Measurements from ENCODE around the gene GABRB2. TPM values are rescaled to one million over a fixed set of nuclear protein-coding genes. Genes with fewer than 3 reads are reported as not detected.

The GABRB2 gene
- total RNA-seq, 4 donors from 2014 or later = 0.75 to 22.4 (median 11.0) TPM

DNA sequence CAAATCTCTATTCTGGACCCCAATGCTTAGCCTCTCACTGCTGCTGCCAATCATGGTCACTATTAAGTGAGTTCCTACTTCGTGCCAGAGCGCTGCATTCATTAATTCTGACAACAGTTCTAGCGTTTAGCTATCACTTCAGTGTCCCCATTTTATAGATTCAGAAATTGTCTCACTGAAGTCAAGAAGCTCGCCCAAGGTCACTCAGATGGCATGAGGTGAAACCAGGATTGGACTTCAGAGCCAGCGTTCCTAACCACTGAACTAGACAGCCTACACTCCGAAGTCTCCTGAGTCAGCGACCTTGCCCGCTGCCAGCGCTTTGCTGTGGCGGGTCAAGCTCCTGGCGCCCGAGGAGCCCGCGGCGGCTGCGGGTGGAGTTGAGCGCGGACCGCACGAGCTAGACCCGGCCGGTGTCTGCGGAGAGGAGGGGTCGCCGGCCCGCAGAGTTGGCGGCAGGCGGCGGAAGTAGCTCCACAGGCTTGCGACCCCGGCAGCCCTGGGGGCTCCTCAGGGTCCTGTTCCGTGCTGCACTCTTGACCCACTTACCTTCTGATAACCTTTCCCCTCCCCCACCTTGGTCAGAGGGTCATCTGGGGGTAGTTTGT, 2.1 kb upstream of the GABRB2 start:
- TF ChIP-seq, protein P1, sequence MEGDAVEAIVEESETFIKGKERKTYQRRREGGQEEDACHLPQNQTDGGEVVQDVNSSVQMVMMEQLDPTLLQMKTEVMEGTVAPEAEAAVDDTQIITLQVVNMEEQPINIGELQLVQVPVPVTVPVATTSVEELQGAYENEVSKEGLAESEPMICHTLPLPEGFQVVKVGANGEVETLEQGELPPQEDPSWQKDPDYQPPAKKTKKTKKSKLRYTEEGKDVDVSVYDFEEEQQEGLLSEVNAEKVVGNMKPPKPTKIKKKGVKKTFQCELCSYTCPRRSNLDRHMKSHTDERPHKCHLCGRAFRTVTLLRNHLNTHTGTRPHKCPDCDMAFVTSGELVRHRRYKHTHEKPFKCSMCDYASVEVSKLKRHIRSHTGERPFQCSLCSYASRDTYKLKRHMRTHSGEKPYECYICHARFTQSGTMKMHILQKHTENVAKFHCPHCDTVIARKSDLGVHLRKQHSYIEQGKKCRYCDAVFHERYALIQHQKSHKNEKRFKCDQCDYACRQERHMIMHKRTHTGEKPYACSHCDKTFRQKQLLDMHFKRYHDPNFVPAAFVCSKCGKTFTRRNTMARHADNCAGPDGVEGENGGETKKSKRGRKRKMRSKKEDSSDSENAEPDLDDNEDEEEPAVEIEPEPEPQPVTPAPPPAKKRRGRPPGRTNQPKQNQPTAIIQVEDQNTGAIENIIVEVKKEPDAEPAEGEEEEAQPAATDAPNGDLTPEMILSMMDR (IDR thresholded peaks at IDR 0.05; ENCODE audit: low read depth) = no peak

DNA sequence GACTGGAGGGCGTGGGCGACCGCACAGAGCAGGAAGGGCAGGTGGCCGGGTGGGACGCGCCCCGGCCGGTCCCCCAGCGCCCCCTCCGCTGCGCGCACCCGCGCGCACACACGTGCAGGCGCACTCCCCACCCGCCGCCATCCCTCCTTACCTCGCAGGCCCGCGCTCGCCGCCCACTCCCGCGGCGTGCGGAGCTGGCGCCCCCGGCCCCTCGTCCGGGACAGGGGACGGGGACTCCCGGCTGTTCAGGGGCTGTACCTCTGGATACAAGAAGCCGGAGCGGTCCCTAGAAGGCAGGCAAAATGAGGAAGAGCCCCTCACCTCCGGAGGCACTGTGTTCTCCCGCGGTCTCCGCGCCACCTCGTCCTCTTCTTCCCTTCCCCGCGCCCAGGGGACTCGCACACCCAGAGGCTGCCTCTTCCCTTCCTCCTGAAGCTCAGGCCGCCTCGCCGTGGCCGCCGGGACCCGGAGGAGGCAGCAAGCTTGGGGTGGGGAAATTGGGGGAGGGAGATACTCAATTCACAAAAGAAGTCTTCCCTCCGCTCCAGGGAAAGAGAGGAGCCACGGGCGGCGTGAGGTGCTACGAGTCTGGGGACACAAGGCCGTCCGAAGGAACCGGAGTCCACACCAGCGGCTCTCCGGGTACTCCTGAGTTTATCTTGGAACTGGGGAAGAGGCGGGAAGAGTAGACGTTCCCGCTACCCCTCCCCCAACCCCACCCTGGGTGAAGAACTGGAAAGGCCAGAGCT, 1.4 kb upstream of the GABRB2 start:
- TF ChIP-seq, protein P1 (IDR thresholded peaks at IDR 0.05; ENCODE audit: low read depth) = no peak

DNA sequence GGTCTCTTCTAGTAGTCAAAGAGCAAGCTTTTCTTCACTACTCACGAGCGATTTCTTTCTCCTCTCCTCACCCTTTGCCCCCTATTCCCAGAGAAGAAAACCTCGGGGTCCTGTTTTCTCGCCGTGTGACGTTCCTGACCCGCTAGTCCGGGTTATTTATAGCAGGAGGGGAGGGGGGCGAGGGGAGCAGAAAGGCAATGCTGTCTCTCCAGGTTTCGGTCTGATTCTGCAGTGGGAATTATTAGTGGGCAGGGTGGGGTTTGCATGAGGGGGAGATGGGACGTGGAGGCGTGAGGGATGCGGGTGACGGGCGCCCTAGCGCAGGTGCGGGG, 847 bp upstream of the GABRB2 start:
- TF ChIP-seq, protein P1 (IDR thresholded peaks at IDR 0.05; ENCODE audit: low read depth) = no peak

DNA sequence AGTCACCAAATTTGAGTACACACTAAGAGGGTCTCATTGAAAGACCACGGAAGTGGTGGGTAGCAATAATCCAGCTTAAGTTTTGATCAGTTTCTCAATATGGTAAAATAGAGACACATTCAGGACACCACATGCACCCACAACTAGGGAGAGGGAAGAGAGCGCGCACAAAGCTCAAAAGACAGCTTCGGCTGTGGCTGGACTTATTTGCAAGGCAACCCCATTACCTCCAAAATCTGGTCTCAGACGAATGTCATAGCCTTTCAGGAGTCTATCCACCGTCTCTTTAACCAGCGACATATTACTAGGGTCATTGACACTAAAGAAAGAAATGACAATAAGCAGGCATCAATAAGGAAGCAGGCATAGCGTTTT, 443 bp downstream of the GABRB2 start:
- TF ChIP-seq, protein P1 (IDR thresholded peaks at IDR 0.05; ENCODE audit: low read depth) = no peak

DNA sequence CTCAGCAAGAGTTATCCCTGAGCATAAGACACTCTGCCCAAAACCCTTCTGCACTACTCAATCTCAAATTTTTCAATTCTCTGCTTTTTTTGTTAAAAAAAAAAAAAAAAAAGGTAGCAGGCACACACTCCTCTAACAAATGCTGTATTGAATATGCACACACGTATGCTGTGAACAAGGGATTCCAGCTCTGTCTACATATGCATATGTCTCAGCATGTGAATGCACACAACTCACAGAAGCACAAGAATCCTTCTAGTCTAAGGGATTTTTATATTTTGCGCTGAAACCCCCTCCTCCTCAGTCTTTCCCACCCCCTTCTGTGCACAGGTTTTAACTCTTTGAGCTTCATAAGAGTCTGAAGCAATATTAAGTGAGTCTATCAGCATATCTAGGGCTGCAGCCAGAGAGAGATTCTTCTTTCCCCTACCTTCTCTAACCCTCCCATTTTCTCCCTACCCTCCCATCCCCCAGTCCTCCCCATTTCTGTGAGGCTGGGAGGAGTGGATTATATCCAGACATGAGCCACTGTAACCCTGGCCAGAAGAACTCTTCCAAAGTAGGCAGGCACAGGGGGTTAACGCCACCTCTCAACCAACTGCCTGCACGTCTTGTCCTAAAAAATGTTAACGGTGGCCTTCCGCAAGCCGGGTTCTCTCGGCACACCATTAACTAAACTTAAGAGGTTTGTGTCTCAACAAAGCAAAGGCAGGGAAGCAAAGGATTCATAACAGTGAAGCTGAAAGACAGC, 1.0 kb downstream of the GABRB2 start:
- TF ChIP-seq, protein P1 (IDR thresholded peaks at IDR 0.05; ENCODE audit: low read depth) = no peak

DNA sequence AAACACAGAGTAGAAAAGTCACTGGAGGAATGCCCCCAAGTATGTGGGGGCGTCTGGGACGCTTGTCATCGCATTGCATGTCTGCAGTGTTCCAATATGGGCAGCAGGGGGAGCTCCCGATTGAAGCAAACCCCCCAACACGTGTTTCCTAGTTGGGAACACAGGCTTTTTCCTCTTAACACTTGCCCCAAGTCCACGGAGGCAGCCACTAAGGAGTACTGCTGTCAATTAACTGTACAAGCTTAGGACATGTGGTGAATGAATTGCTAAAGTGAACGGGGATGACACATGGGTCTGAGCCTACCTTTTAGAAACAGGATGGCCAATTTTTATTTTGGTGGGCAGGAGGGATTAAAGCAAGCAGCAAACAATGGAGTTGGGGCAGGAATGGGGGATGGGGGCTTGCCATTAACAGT, 2.2 kb downstream of the GABRB2 start:
- TF ChIP-seq, protein P1 (IDR thresholded peaks at IDR 0.05; ENCODE audit: low read depth) = no peak

DNA sequence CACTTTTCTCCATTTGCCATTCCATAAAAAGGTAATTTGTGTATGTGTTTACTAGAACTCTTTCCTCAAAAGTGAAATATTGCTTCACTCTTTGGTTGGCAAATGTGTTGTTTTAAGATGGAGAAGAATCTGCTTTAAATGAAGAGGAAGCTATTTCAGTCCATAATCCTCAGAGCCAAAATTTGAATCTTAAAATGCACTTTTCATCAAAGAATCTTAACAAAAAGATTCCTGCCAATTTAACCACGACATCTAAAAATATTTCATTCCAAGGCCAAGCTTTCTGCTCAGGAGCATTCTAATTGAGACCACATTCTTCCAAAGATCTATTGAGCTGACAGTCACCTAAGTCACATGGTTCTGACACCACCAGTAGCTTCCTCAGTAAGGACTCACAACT, 7.5 kb downstream of the GABRB2 start:
- TF ChIP-seq, protein P1 (IDR thresholded peaks at IDR 0.05; ENCODE audit: low read depth) = no peak

Measured in subcutaneous adipose tissue (tissue), 4 donors.